ENCODE data around the gene CORO1C. TPM values are rescaled to one million over a fixed set of nuclear protein-coding genes. Genes with fewer than 3 reads are reported as not detected.

CORO1C gene
- total and polyA plus RNA-seq, 9 of the 15 experiments (the other 6 are each of a cell fraction or from before 2014, with no cell fraction given): 55.2 to 280 (median 150) TPM

- H3K79me2 ChIP-seq (ENCODE audit: control insufficient read depth, insufficient read depth, low read length): peaks cover 88% of the 10 kb centered on the region
- peak; percentile 19 for ATAC-seq
- peak in 1 of 4 experiments; percentile 66 for DNase-seq (ENCODE audit: extremely low read depth in 1 of 4, low spot score in 3 of 4)
- no peaks in the 10 kb centered on the region for H3K27me3 ChIP-seq (ENCODE audit: control insufficient read depth in 2 of 2, insufficient read depth in 2 of 2, low read length in 2 of 2)
- FAIRE-seq: peak; percentile 65
- no peaks in the 10 kb centered on the region for H3K9me3 ChIP-seq (replicated peaks; ENCODE audit: control insufficient read depth, insufficient read depth, low read depth, low read length)
- peaks cover 10% of the 10 kb centered on the region for H3K9me1 ChIP-seq (ENCODE audit: control insufficient read depth, insufficient read depth, low read length)
- H3K4me1 ChIP-seq (replicated peaks in 1 of 2; ENCODE audit: control insufficient read depth in 2 of 2, insufficient read depth in 2 of 2, low read length in 2 of 2): peaks cover 16 to 69% of the 10 kb centered on the region in 2 experiments
- H3K4me2 ChIP-seq (ENCODE audit: insufficient read depth, low read length): peak overlapping the region; percentile 66
- H2AFZ ChIP-seq (ENCODE audit: low read depth, low read length): no peak overlapping the region
- H3K36me3 ChIP-seq (ENCODE audit: control insufficient read depth, insufficient read depth, low read length): peaks cover 73% of the 10 kb centered on the region
- peak overlapping the region; percentile 63 for H3K27ac ChIP-seq (ENCODE audit: extremely low read depth, low read depth, low read length)
- ChIA-PET CTCF (ENCODE audit: low intra/inter-chr PET ratio) (no interaction called here), POLR2A (interaction anchor here (0.6 to 4.2 kb wide), 7 partner anchors 9 to 499 kb away, joined by 3 to 52 read pairs (median 7); no protein-coding TSS in a partner anchor)
- intact Hi-C loops (cut with micrococcal nuclease) (loop anchor here (2.0 kb wide), 1 partner anchor 28 kb away; no protein-coding TSS in a partner anchor), in situ Hi-C loops (cut with MboI) (no loop called here)
- BruUV-seq (replicated peaks): no TSS peak
- H3K9ac ChIP-seq (ENCODE audit: insufficient read depth in 1 of 2, low read depth in 2 of 2, low read length in 2 of 2): no peak overlapping the region
- H4K20me1 ChIP-seq (replicated peaks; ENCODE audit: control insufficient read depth, insufficient read depth, low read length): peaks cover 34% of the 10 kb centered on the region
- H3K4me3 ChIP-seq: no peak overlapping the region
- 34% methylated on average over 12 of the region's 12 CpGs for WGBS (ENCODE audit: insufficient coverage, low coverage, missing lambda C conversion rate)
- TF ChIP-seq TCF7 (IDR thresholded peaks at IDR 0.05; ENCODE audit: borderline replicate concordance): no peak
- 0 out of 2 replicates have a peak, but pooled peaks have one; percentile 58 for TF ChIP-seq PHF21A (IDR thresholded peaks at IDR 0.05; ENCODE audit: borderline replicate concordance, low read depth)
- no peak for TF ChIP-seq CSDE1 (IDR thresholded peaks at IDR 0.05)
- 0 out of 2 replicates have a peak, but pooled peaks have one; percentile 16 for TF ChIP-seq SOX6 (IDR thresholded peaks at IDR 0.05)
- peak; percentile 21; the same call in 1 of the 2 replicates for TF ChIP-seq ZNF592 (IDR thresholded peaks at IDR 0.05)
- 0 out of 2 replicates have a peak, but pooled peaks have one; percentile 4 for TF ChIP-seq NCOA6 (IDR thresholded peaks at IDR 0.05)
- no peak for TF ChIP-seq CREB1 (IDR thresholded peaks at IDR 0.05)
- 0 out of 2 replicates have a peak, but pooled peaks have one; percentile 36 for TF ChIP-seq CREB1 (CRISPR knock-in tag; IDR thresholded peaks at IDR 0.05)
- TF ChIP-seq KDM1A (IDR thresholded peaks at IDR 0.05): peak; percentile 46 to 48; a peak in 3 of 4 replicates
- TF ChIP-seq RBM17 (IDR thresholded peaks at IDR 0.05; ENCODE audit: borderline replicate concordance, low read depth, low read length): no peak
- TF ChIP-seq RCOR1 (IDR thresholded peaks at IDR 0.05; ENCODE audit: borderline replicate concordance in 1 of 2, low read depth in 2 of 2, low read length in 2 of 2): 0 out of 4 replicates have a peak, but pooled peaks of 1 of the 2 experiments have one; percentile 34
- TF ChIP-seq PBX2 (CRISPR knock-in tag; IDR thresholded peaks at IDR 0.05; ENCODE audit: low read depth): no peak
- TF ChIP-seq PBX2 (tag; conservative IDR thresholded peaks at IDR 0.05; ENCODE audit: low read depth): peak; percentile 84
- peak; percentile 89 for TF ChIP-seq PKNOX1 (IDR thresholded peaks at IDR 0.05)
- TF ChIP-seq MEIS2 (IDR thresholded peaks at IDR 0.05; ENCODE audit: partially characterized antibody): peak; percentile 81
These were observed 30.3 kb downstream of the CORO1C start for GRCh38 chr12:108700833-108701541.
